ENCODE data around the gene NDUFS7.

Gene NDUFS7

DNA sequence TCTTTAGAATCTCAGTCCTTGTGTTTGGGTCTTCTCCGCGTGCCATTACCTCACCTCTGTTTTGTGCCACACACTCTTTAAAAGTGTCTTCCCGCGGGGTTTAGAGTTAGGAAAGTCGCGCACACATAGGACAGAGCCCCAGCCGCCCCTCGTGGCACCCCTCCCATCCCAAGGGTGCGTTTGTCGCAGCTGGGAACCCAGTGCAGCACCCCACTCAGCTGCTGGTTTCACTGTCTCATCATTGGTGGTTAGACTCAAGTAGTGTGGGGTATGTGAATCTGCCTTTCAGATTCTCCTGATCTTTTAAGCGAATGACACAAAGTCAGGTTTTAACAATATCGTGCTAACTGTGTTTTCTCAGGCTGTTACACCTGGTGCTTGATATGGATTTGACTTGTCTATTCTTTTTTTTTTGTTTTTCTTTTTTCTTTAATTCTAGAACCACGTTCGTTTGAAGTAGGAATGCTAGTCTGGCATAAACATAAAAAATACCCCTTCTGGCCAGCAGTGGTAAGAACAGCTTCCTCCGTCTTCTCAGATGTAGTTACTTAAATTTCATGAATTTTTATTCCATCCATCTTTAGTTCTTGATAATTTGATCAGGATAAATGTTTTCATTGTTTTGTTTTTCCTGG is 19.5 kb upstream of the NDUFS7 start:
- TF ChIP-seq EGR1 (IDR thresholded peaks at IDR 0.05) (no peak), CEBPB (IDR thresholded peaks at IDR 0.05) (no peak), RAD21 (IDR thresholded peaks at IDR 0.05; ENCODE audit: low read depth) (no peak), TEAD4 (IDR thresholded peaks at IDR 0.05) (no peak)
- TF ChIP-seq, protein P1, sequence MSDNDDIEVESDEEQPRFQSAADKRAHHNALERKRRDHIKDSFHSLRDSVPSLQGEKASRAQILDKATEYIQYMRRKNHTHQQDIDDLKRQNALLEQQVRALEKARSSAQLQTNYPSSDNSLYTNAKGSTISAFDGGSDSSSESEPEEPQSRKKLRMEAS (IDR thresholded peaks at IDR 0.05): no peak

DNA sequence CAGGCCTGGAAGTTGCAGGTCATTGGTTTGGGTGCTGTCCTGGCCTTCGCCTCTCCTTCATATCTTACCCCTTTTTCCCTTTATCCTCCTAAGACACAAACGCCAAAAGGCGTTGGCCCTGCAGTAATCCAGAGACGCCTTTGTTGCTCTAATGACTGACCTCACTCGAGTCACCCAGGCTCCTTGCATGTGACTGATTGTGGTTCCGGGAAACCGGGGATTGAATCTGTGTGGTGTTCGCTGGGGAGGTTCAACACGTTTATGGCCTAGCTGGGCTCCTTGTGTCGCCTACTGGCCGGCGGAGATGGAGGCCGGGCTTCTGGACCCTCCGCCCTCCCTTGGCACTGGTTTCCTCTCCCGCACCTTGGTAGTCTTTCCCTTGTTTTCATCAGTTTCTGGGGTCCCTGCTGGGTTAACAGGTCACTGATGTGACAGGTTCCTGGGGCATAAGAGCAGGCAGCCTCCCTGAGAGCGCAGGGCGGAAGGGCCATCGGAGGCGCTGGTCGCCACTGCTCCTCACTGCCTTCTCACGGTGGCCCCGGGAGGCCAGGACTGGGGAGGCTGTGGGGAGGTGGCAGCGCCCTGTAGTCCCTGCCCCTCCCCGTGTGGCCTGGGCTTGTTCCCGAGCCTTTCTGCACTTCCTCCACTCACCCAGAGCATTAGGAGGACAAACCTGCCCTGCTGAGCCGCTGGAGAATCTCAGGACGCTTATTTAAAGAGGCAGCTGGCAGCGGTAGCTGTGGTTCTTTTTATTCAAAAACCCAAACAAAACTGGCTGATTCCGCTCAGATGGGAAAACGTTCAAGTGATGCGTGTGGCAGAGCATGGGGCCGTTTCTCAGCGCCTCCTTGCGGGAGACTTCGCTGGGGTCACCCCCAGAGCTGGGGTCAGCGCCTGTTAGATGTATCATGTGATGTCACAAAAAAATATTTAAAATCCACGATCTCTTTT is 18.1 kb upstream of the NDUFS7 start:
- TF ChIP-seq EGR1 (IDR thresholded peaks at IDR 0.05) (no peak), CREB1 (IDR thresholded peaks at IDR 0.05; ENCODE audit: low read depth) (no peak), TEAD4 (IDR thresholded peaks at IDR 0.05) (no peak), RAD21 (IDR thresholded peaks at IDR 0.05; ENCODE audit: low read depth) (no peak), YY1 (IDR thresholded peaks at IDR 0.05; ENCODE audit: low read depth) (no peak), EP300 (IDR thresholded peaks at IDR 0.05; ENCODE audit: borderline replicate concordance) (no peak), TCF12 (IDR thresholded peaks at IDR 0.05; ENCODE audit: low read depth) (no peak), NFIC (IDR thresholded peaks at IDR 0.05) (no peak), ZBTB7A (IDR thresholded peaks at IDR 0.05; ENCODE audit: low read depth) (no peak)
- TF ChIP-seq, protein P2, sequence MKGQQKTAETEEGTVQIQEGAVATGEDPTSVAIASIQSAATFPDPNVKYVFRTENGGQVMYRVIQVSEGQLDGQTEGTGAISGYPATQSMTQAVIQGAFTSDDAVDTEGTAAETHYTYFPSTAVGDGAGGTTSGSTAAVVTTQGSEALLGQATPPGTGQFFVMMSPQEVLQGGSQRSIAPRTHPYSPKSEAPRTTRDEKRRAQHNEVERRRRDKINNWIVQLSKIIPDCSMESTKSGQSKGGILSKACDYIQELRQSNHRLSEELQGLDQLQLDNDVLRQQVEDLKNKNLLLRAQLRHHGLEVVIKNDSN (IDR thresholded peaks at IDR 0.05): no peak
- TF ChIP-seq, protein P3, sequence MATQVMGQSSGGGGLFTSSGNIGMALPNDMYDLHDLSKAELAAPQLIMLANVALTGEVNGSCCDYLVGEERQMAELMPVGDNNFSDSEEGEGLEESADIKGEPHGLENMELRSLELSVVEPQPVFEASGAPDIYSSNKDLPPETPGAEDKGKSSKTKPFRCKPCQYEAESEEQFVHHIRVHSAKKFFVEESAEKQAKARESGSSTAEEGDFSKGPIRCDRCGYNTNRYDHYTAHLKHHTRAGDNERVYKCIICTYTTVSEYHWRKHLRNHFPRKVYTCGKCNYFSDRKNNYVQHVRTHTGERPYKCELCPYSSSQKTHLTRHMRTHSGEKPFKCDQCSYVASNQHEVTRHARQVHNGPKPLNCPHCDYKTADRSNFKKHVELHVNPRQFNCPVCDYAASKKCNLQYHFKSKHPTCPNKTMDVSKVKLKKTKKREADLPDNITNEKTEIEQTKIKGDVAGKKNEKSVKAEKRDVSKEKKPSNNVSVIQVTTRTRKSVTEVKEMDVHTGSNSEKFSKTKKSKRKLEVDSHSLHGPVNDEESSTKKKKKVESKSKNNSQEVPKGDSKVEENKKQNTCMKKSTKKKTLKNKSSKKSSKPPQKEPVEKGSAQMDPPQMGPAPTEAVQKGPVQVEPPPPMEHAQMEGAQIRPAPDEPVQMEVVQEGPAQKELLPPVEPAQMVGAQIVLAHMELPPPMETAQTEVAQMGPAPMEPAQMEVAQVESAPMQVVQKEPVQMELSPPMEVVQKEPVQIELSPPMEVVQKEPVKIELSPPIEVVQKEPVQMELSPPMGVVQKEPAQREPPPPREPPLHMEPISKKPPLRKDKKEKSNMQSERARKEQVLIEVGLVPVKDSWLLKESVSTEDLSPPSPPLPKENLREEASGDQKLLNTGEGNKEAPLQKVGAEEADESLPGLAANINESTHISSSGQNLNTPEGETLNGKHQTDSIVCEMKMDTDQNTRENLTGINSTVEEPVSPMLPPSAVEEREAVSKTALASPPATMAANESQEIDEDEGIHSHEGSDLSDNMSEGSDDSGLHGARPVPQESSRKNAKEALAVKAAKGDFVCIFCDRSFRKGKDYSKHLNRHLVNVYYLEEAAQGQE (IDR thresholded peaks at IDR 0.05; ENCODE audit: low read depth): no peak

DNA sequence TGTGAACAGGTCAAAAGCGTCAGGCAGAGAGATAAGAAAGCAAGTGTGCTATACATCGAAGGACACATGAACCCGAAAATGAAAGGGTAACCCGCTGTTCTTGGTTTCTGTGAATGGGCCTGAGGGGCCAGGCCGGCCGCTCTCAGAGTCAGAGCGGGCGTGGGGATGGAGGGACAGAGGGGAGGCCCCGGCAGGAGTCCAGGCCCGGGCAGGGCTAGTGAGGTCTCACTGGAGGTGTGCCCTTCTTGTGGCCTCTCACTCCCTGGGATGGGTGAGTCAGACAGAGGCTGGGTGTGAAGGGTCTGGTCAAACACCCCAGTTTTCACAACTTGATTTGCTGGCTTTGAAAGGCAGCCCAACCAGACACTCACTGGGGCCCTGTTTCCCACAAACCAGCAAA is 17.4 kb upstream of the NDUFS7 start:
- TF ChIP-seq RAD21 (IDR thresholded peaks at IDR 0.05; ENCODE audit: low read depth) (no peak), NFIC (IDR thresholded peaks at IDR 0.05) (no peak), EP300 (IDR thresholded peaks at IDR 0.05; ENCODE audit: borderline replicate concordance) (no peak), CEBPB (IDR thresholded peaks at IDR 0.05) (no peak), TEAD4 (IDR thresholded peaks at IDR 0.05) (no peak)
- TF ChIP-seq, protein P2 (IDR thresholded peaks at IDR 0.05): no peak
- TF ChIP-seq, protein P1 (IDR thresholded peaks at IDR 0.05): no peak

DNA sequence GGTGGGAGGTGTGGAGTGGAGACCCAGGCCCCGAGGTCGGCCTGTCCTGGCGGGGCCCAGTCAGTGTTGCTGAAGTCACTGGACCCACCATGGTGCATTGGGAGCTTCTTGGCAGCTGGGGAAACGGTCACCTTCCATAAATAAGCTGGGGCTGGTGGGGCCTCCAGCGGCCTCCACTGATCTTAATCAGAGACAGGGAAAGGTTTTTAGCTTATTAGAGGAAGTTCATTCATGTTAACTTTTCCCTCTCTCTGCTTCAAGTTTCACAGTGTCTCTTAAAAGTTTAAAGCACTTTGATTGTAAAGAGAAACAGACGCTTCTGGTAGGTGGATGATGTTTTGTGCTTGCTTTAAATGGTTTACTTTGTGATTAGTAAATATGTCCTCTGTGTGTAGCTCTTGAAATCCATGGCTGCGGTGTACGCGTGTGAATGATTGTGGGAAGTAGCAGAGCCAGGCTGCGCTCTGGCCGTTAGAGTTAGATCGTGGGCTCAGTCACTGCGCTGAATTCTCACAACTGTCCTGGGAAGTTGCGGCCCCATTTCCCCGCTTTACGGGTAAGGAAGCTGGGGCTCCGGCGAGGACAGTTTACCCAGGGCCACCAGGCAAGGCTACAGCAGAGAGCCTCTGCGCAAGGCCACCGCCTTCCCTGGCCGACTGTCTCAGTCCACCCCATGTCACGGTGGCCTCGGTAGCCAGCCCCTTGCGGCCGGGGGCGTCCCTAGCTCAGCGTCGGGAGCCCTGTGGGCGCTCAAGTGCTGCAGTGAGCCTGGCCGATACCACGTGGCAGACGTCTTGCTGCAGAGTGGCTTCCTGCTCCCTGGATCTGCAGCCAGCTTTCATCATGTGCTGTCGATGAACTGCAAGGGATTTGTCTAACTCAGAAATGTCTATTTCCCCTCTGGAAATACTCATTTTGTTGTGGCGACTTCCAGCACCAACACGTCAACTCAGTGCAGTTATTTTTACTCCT is 16.5 kb upstream of the NDUFS7 start:
- no peak for TF ChIP-seq ZBTB7A (IDR thresholded peaks at IDR 0.05; ENCODE audit: low read depth)
- TF ChIP-seq NFIC (IDR thresholded peaks at IDR 0.05): no peak
- TF ChIP-seq CREB1 (IDR thresholded peaks at IDR 0.05; ENCODE audit: low read depth): no peak
- TF ChIP-seq TCF12 (IDR thresholded peaks at IDR 0.05; ENCODE audit: low read depth): no peak
- no peak for TF ChIP-seq TEAD4 (IDR thresholded peaks at IDR 0.05)
- TF ChIP-seq CEBPB (IDR thresholded peaks at IDR 0.05): no peak
- TF ChIP-seq, protein P2 (IDR thresholded peaks at IDR 0.05): no peak
- TF ChIP-seq, protein P3 (IDR thresholded peaks at IDR 0.05; ENCODE audit: low read depth): no peak
- TF ChIP-seq, protein P1 (IDR thresholded peaks at IDR 0.05): no peak
- TF ChIP-seq FOXM1 (IDR thresholded peaks at IDR 0.05; ENCODE audit: borderline replicate concordance, low read depth): no peak
- TF ChIP-seq EGR1 (IDR thresholded peaks at IDR 0.05): no peak
- TF ChIP-seq YY1 (IDR thresholded peaks at IDR 0.05; ENCODE audit: low read depth): no peak
- TF ChIP-seq RAD21 (IDR thresholded peaks at IDR 0.05; ENCODE audit: low read depth): no peak
- no peak for TF ChIP-seq EP300 (IDR thresholded peaks at IDR 0.05; ENCODE audit: borderline replicate concordance)
- no peak for TF ChIP-seq TAF1 (IDR thresholded peaks at IDR 0.05; ENCODE audit: low read depth)
